Activated gamma-delta T cell (primary cell): ENCODE measurements around the gene MEX3A.
"Not testable (repeated sequence)": the region's sequence is repeated elsewhere in the genome, so short reads cannot be mapped to it uniquely, and the experiment has no call there.

Experiments
- DNase-seq: peaks from one replicate; lab custom pipeline; 2025; lab: John Stamatoyannopoulos, UW

MEX3A gene

GRCh38 chr1:156078728-156079127, 3.5 kb downstream of the MEX3A start:
- no peak for DNase-seq

- DNase-seq: no peak
Measured at GRCh38 chr1:156077430-156077760, 4.9 kb downstream of the MEX3A start.

GRCh38 chr1:156076609-156077429, 5.4 kb downstream of the MEX3A start:
- DNase-seq: no peak

- DNase-seq: no peak
Measured at GRCh38 chr1:156075775-156076204, 6.5 kb downstream of the MEX3A start.

GRCh38 chr1:156075162-156075561, 7.1 kb downstream of the MEX3A start:
- no peak for DNase-seq

GRCh38 chr1:156074661-156075060, 7.6 kb downstream of the MEX3A start:
- DNase-seq: no peak

GRCh38 chr1:156073740-156074139, 8.5 kb downstream of the MEX3A start:
- no peak for DNase-seq

- no peak for DNase-seq
Measured at GRCh38 chr1:156073110-156073687, 9.1 kb downstream of the MEX3A start.

GRCh38 chr1:156072251-156072650, 10.0 kb downstream of the MEX3A start:
- no peak for DNase-seq

- DNase-seq: not testable (repeated sequence)
Measured at GRCh38 chr1:156071332-156071816, 10.9 kb downstream of the MEX3A start.

- no peak for DNase-seq
Measured at GRCh38 chr1:156070548-156070947, 11.7 kb downstream of the MEX3A start.

- DNase-seq: no peak
Measured at GRCh38 chr1:156069490-156070455, 12.5 kb downstream of the MEX3A start.

GRCh38 chr1:156067262-156067661, 15.0 kb downstream of the MEX3A start:
- no peak for DNase-seq

- DNase-seq: no peak
Measured at GRCh38 chr1:156065871-156066270, 16.4 kb downstream of the MEX3A start.

GRCh38 chr1:156065212-156065611, 17.1 kb downstream of the MEX3A start:
- no peak for DNase-seq

- DNase-seq: no peak
Measured at GRCh38 chr1:156064615-156065014, 17.6 kb downstream of the MEX3A start.

- DNase-seq: no peak
Measured at GRCh38 chr1:156063997-156064285, 18.3 kb downstream of the MEX3A start.

- DNase-seq: no peak
Measured at GRCh38 chr1:156062189-156062588, 20.1 kb downstream of the MEX3A start.

GRCh38 chr1:156060937-156061636, 21.2 kb downstream of the MEX3A start, which contains the start of gene RAB25:
TSS of gene RAB25 (plus strand) at chr1:156061160. CDS start at chr1:156061401, 241 bp downstream.
- no peak for DNase-seq

- DNase-seq: no peak
Measured at GRCh38 chr1:156056326-156056849, 25.9 kb downstream of the MEX3A start.

- DNase-seq: no peak
Measured at GRCh38 chr1:156055281-156056048, 26.8 kb downstream of the MEX3A start.
